Measurements from ENCODE around the gene ROR2. TPM values are rescaled to one million over a fixed set of nuclear protein-coding genes. Genes with fewer than 3 reads are reported as not detected.

Gene ROR2
- total RNA-seq, 1 experiment from 2014 or later, result 2.7 TPM

GRCh38 chr9:91994422-91994821 is 44.4 kb upstream of the ROR2 start:
- no peaks in the 10 kb centered on the region for H3K9me3 Mint-ChIP-seq
- H4K5ac ChIP-seq (ENCODE audit: insufficient read length, low read depth, low read length), result no peak overlapping the region

More at GRCh38 chr9:91994422-91994821, 44.4 kb upstream of the ROR2 start:
- no peak overlapping the region for H3K4me3 Mint-ChIP-seq
- Histone ChIP-seq H2BK120ac (ENCODE audit: low read depth, low read length, poor library complexity, severe bottlenecking) (no peak overlapping the region), H3K23me2 (ENCODE audit: insufficient read length, low read depth, low read length, poor library complexity, severe bottlenecking) (no peaks in the 10 kb centered on the region), H2AFZ (ENCODE audit: low read length) (no peak overlapping the region), H3T11ph (ENCODE audit: low read length) (no peak overlapping the region), H3K4me2 (ENCODE audit: insufficient read depth, insufficient read length, low read length) (no peak overlapping the region), H3K27me3 (ENCODE audit: insufficient read depth, low read length) (no peaks in the 10 kb centered on the region), H2BK15ac (ENCODE audit: low read depth, low read length) (no peak overlapping the region), H3K18ac (ENCODE audit: insufficient read length, low read depth, low read length) (no peak overlapping the region), H2BK12ac (ENCODE audit: insufficient read length, low read depth, low read length) (no peak overlapping the region), H3K56ac (ENCODE audit: insufficient read length, low read depth, low read length) (no peak overlapping the region), H2BK5ac (ENCODE audit: insufficient read length, low read length) (no peak overlapping the region), H4K20me1 (ENCODE audit: control insufficient read depth, insufficient read depth, insufficient read length) (no peaks in the 10 kb centered on the region), H3K27ac (ENCODE audit: insufficient read length, low read depth, low read length) (no peak overlapping the region), H4K8ac (replicated peaks; ENCODE audit: insufficient read length, low read depth, low read length) (no peak overlapping the region), H3K9me3 (ENCODE audit: control insufficient read depth, low read depth, low read length) (no peaks in the 10 kb centered on the region), H3K14ac (ENCODE audit: insufficient read depth, low read length) (no peak overlapping the region), H3K9ac (ENCODE audit: extremely low read depth, insufficient read length, low read length) (no peak overlapping the region), H2BK20ac (ENCODE audit: low read depth, low read length, poor library complexity, severe bottlenecking) (no peak overlapping the region), H3K79me1 (ENCODE audit: insufficient read depth, low read depth, low read length, poor library complexity, severe bottlenecking) (no peaks in the 10 kb centered on the region), H3K4me1 (ENCODE audit: insufficient read depth, low read length) (no peaks in the 10 kb centered on the region), H4K91ac (ENCODE audit: insufficient read length, low read depth, low read length) (no peak overlapping the region), H3K4ac (ENCODE audit: low read depth, low read length) (no peak overlapping the region), H3K23ac (ENCODE audit: insufficient read length, low read depth, low read length) (no peak overlapping the region), H2AK5ac (ENCODE audit: insufficient read length, low read length) (no peak overlapping the region), H3K79me2 (ENCODE audit: insufficient read depth, low read length) (no peaks in the 10 kb centered on the region)
- no peaks in the 10 kb centered on the region for H3K36me3 Mint-ChIP-seq (ENCODE audit: insufficient read depth in 1 of 3, low read depth in 3 of 3)
- H3K27ac Mint-ChIP-seq, result no peak overlapping the region
- H3K4me1 Mint-ChIP-seq, result no peaks in the 10 kb centered on the region
- DNase-seq, result no peak
- TF ChIP-seq, protein P1, sequence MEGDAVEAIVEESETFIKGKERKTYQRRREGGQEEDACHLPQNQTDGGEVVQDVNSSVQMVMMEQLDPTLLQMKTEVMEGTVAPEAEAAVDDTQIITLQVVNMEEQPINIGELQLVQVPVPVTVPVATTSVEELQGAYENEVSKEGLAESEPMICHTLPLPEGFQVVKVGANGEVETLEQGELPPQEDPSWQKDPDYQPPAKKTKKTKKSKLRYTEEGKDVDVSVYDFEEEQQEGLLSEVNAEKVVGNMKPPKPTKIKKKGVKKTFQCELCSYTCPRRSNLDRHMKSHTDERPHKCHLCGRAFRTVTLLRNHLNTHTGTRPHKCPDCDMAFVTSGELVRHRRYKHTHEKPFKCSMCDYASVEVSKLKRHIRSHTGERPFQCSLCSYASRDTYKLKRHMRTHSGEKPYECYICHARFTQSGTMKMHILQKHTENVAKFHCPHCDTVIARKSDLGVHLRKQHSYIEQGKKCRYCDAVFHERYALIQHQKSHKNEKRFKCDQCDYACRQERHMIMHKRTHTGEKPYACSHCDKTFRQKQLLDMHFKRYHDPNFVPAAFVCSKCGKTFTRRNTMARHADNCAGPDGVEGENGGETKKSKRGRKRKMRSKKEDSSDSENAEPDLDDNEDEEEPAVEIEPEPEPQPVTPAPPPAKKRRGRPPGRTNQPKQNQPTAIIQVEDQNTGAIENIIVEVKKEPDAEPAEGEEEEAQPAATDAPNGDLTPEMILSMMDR (conservative IDR thresholded peaks at IDR 0.05), result no peak
- WGBS (ENCODE audit: extremely low coverage, insufficient read length, low lambda C conversion rate), result no CpG with 5 or more reads among the region's 4 CpGs
- H3K27me3 Mint-ChIP-seq (ENCODE audit: low read depth), result peaks cover under 1% of the 10 kb centered on the region; the same call in 1 of the 2 replicates
